K562 (cell line): ENCODE data around the gene NAV2. TPM values are rescaled to one million over a fixed set of nuclear protein-coding genes. Genes with fewer than 3 reads are reported as not detected.

ENCODE experiments used
- ATAC-seq: fragments of 200-7000 bp; cut with Tn5 transposase; 3 replicates; pipeline ENCODE4 v1.9.1; 2020; ENCODE audit warnings: moderate library complexity
- BruUV-seq: library from RNA; stranded (reverse); fragments of 400-500 nt; replicated peaks from 2 replicates; lab custom pipeline; 2021; lab: Mats Ljungman, UMichigan
- CTCF ChIA-PET: fragments of 300-600 bp; formaldehyde crosslinking; extraction: SDS; loops from one replicate; lab custom pipeline; 2021; ENCODE audit warnings: low intra/inter-chr PET ratio; lab: Yijun Ruan, JAX
- POLR2A ChIA-PET: fragments of 300-600, 350-650 bp; sonication (Branson Sonifier 250); formaldehyde crosslinking; extraction: SDS; loops from one replicate; lab custom pipeline; 2021; ENCODE audit warnings: antibody characterized with exemption, inconsistent platforms; lab: Yijun Ruan, JAX
- DNase-seq, 4 experiments: peaks; one replicate each; pipeline versions ENCODE4 v3.0.0 to v3.0.0-alpha.2; 2011 to 2018; ENCODE audit warnings: low spot score in 3 of 4, mixed read lengths in 3 of 4; ENCODE audit errors: extremely low read depth in 1 of 4
- FAIRE-seq: peaks from 2 replicates; lab custom pipeline; 2011; peaks lifted over from hg19 to GRCh38; lab: Jason Lieb, UNC
- H2AFZ ChIP-seq: 2 replicates; pipeline ENCODE4 v1.6.0; 2011; ENCODE audit warnings: low read depth, low read length, control low read depth, inconsistent platforms
- H3K27ac ChIP-seq: fragments of 200-600 bp; 3 replicates; pipeline ENCODE4 v1.8.0; 2011; ENCODE audit warnings: low read depth, mild to moderate bottlenecking, control low read depth, inconsistent platforms, low read length, moderate library complexity, mixed read lengths; ENCODE audit errors: extremely low read depth
- H3K27me3 ChIP-seq, 2 experiments: fragments of 300-600 bp in 1 of 2; 2 replicates in 1 of 2; 3 replicates in 1 of 2; pipeline versions ENCODE4 v1.6.0 to v1.8.0; 2011; ENCODE audit warnings: inconsistent platforms in 2 of 2, low read length in 2 of 2, mild to moderate bottlenecking in 1 of 2, mixed read lengths in 1 of 2, moderate library complexity in 1 of 2; ENCODE audit not compliant: control insufficient read depth in 2 of 2, insufficient read depth in 2 of 2
- H3K36me3 ChIP-seq: fragments of 300-600 bp; 3 replicates; pipeline ENCODE4 v1.8.0; 2011; ENCODE audit warnings: mild to moderate bottlenecking, low read length, inconsistent platforms; ENCODE audit not compliant: control insufficient read depth, insufficient read depth
- H3K4me1 ChIP-seq, 2 experiments: fragments of 200-600 bp in 1 of 2; replicated peaks in 1 of 2; 2 replicates in 1 of 2; 3 replicates in 1 of 2; pipeline versions ENCODE4 v1.5.1 to v1.8.0; 2011; ENCODE audit warnings: inconsistent platforms in 2 of 2, low read length in 2 of 2, mild to moderate bottlenecking in 1 of 2, mixed read lengths in 1 of 2, moderate library complexity in 1 of 2; ENCODE audit not compliant: control insufficient read depth in 2 of 2, insufficient read depth in 2 of 2
- H3K4me2 ChIP-seq: 2 replicates; pipeline ENCODE4 v1.6.1; 2011; ENCODE audit warnings: low read length, control low read depth, inconsistent platforms, mixed read lengths; ENCODE audit not compliant: insufficient read depth
- H3K4me3 ChIP-seq: fragments of 200-600 bp; sonication (generic), shearing (Covaris generic); 2 replicates; pipeline ENCODE4 v1.5.1; 2016; ENCODE audit warnings: control low read depth, inconsistent platforms
- H3K79me2 ChIP-seq: fragments of 200-600 bp; 3 replicates; pipeline ENCODE4 v1.8.0; 2011; ENCODE audit warnings: low read length, inconsistent platforms; ENCODE audit not compliant: control insufficient read depth, insufficient read depth
- H3K9ac ChIP-seq, 2 experiments: 2 replicates each; pipeline versions ENCODE4 v1.6.0 to v1.6.1; 2011; ENCODE audit warnings: low read depth in 2 of 2, low read length in 2 of 2, control low read depth in 1 of 2, inconsistent platforms in 1 of 2, mild to moderate bottlenecking in 1 of 2, mixed read lengths in 1 of 2; ENCODE audit not compliant: insufficient read depth in 1 of 2
- H3K9me1 ChIP-seq: one replicate; pipeline ENCODE4 v1.6.0; 2011; ENCODE audit warnings: inconsistent platforms, mild to moderate bottlenecking, low read length, moderate library complexity; ENCODE audit not compliant: control insufficient read depth, insufficient read depth
- H3K9me3 ChIP-seq: replicated peaks from 2 replicates; pipeline ENCODE4 v1.5.1; 2011; ENCODE audit warnings: low read depth, low read length, inconsistent platforms; ENCODE audit not compliant: control insufficient read depth, insufficient read depth
- H4K20me1 ChIP-seq: replicated peaks from 2 replicates; pipeline ENCODE4 v1.6.1; 2011; ENCODE audit warnings: low read length, inconsistent platforms, mixed read lengths; ENCODE audit not compliant: control insufficient read depth, insufficient read depth
- BCL6 ChIP-seq: fragments of 250-450 bp; sonication (Bioruptor Pico); IDR thresholded peaks from 2 replicates; pipeline ENCODE4 v1.4.0; 2020
- GABPB2 ChIP-seq: fragments of 250-450 bp; sonication (Bioruptor Pico); conservative IDR thresholded peaks from 2 replicates; pipeline ENCODE4 v1.5.1; 2021; ENCODE audit warnings: mild to moderate bottlenecking
- MCM3 ChIP-seq: fragments of 450-650 bp; IDR thresholded peaks from 2 replicates; pipeline ENCODE4 v1.6.1; 2016
- TCF7L2 ChIP-seq: fragments of 150-350 bp; IDR thresholded peaks from 2 replicates; pipeline ENCODE4 v1.6.1; 2016; ENCODE audit warnings: low read depth, mild to moderate bottlenecking, low read length, moderate library complexity
- ZKSCAN3 ChIP-seq: fragments of 250-450 bp; sonication (Bioruptor Pico); IDR thresholded peaks from 2 replicates; pipeline ENCODE4 v1.4.0; 2020
- ZNF311 ChIP-seq: fragments of 250-450 bp; sonication (Bioruptor Pico); IDR thresholded peaks from 2 replicates; pipeline ENCODE4 v1.4.0; 2020; ENCODE audit warnings: mild to moderate bottlenecking, moderate library complexity
- ZNF77 ChIP-seq: fragments of 250-450 bp; sonication (Bioruptor Pico); IDR thresholded peaks from 2 replicates; pipeline ENCODE4 v1.5.0; 2020
- WGBS: fragments of 100-300 bp; shearing (Covaris generic); methylation state at CpG from one replicate; pipeline ENCODE4 v1.1.6; 2016; ENCODE audit warnings: low coverage, mixed read lengths; ENCODE audit not compliant: insufficient coverage; ENCODE audit errors: missing lambda C conversion rate; 5-methylcytosine and 5-hydroxymethylcytosine counted together
- in situ Hi-C: fragments of 300-500 bp; cut with MboI; formaldehyde crosslinking; loops from 4 replicates; pipeline ENCODE4 v1.15.0; 2018; ENCODE audit warnings: inconsistent platforms, mixed read lengths
- intact Hi-C: fragments of 100-400 bp; cut with micrococcal nuclease; formaldehyde crosslinking; loops from 2 replicates; pipeline ENCODE4 v1.14.2; 2022
- polyA plus RNA-seq, 8 experiments: library from polyadenylated mRNA; depleted of rRNA in 4 of 8; stranded (reverse) in 5 of 8; unstranded in 3 of 8; fragments of >200 nt; fragmentation: Nextera tagmentation in 2 of 8; fragmentation: Illumina TruSeq in 1 of 8; extraction: Ambion mirVana in 2 of 8; extraction: Trizol in 1 of 8; gene quantifications; 2 replicates each; pipeline versions ENCODE4 v1.2.1 to v1.2.3, GENCODE V29; 2011 to 2014; ENCODE audit warnings: inconsistent platforms in 1 of 8, missing spikeins in 1 of 8
- total RNA-seq, 7 experiments: library from RNA; depleted of rRNA in 6 of 7; stranded (reverse); fragments of >200 nt in 6 of 7; fragmentation: Illumina TruSeq in 2 of 7; extraction: Trizol in 2 of 7; gene quantifications; 2 replicates each; pipeline versions ENCODE4 v1.2.1 to v1.2.3, GENCODE V29; 2011 to 2021; ENCODE audit warnings: low replicate concordance in 1 of 7
- TF ChIP-seq, protein P1 (sequence below): fragments of 250-450 bp; sonication (Bioruptor Pico); IDR thresholded peaks from 2 replicates; pipeline ENCODE4 v1.5.0; 2021

NAV2 gene
- total and polyA plus RNA-seq, 9 of the 15 experiments (the other 6 are each of a cell fraction or from before 2014, with no cell fraction given), result 0.03 to 0.35 (median 0.05) TPM

DNA sequence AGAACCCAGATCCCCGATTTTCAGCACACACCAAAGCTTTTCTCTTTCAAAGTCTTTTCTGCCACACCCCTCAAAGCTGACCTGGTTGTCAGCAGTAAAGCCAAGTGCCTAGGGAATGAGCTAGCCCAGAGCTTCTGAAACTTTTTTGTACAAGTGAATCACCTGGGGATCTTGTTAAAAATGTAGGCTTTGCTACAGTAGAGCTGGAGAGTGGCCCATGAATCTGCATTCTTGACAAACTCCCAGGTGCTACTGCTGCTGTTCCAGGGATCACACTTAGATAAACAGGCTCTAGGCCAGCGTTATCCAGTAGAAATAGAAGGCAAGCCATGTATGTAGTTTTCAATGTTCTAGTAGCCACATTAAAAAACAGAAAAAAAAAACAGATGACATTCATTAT lies 21.8 kb upstream of the NAV2 start:
- no peak overlapping the region for H3K27ac ChIP-seq
- ChIA-PET POLR2A (no interaction called here), CTCF (no interaction called here)
- H3K79me2 ChIP-seq, result no peaks in the 10 kb centered on the region
- no peak overlapping the region for H2AFZ ChIP-seq
- in situ Hi-C loops, result no loop called here
- intact Hi-C loops, result no loop called here
- DNase-seq (no peak), ATAC-seq (no peak), FAIRE-seq (no peak)
- H3K36me3 ChIP-seq, result no peaks in the 10 kb centered on the region
- no peak overlapping the region for H3K4me3 ChIP-seq
- 0% methylated on average over 2 of the region's 2 CpGs for WGBS
- H3K4me1 ChIP-seq, result no peaks in the 10 kb centered on the region
- H3K9me3 ChIP-seq, result no peaks in the 10 kb centered on the region
- 0 out of 2 replicates have a peak, but pooled peaks cover 3% of the 10 kb centered on the region for H4K20me1 ChIP-seq
- no TSS peak for BruUV-seq
- TF ChIP-seq MCM3, result no peak
- no peak for TF ChIP-seq TCF7L2
- TF ChIP-seq ZKSCAN3 (CRISPR knock-in tag), result no peak
- TF ChIP-seq ZNF311 (CRISPR knock-in tag), result no peak
- TF ChIP-seq ZNF77 (CRISPR knock-in tag), result no peak
- TF ChIP-seq BCL6 (CRISPR knock-in tag), result no peak
- TF ChIP-seq, protein P1, sequence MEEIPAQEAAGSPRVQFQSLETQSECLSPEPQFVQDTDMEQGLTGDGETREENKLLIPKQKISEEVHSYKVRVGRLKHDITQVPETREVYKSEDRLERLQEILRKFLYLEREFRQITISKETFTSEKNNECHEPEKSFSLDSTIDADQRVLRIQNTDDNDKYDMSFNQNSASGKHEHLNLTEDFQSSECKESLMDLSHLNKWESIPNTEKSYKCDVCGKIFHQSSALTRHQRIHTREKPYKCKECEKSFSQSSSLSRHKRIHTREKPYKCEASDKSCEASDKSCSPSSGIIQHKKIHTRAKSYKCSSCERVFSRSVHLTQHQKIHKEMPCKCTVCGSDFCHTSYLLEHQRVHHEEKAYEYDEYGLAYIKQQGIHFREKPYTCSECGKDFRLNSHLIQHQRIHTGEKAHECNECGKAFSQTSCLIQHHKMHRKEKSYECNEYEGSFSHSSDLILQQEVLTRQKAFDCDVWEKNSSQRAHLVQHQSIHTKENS (CRISPR knock-in tag), result no peak
- no peak for TF ChIP-seq GABPB2
- peaks cover 0 to 14% of the 10 kb centered on the region in 2 experiments; a peak in 1 of 5 replicates for H3K27me3 ChIP-seq
- no peaks in the 10 kb centered on the region for H3K9me1 ChIP-seq
- no peak overlapping the region for H3K9ac ChIP-seq
- no peak overlapping the region for H3K4me2 ChIP-seq
